NT2/D1 (cell line): ENCODE measurements around the gene CIB4.

ENCODE experiments used
- DNase-seq: peaks from one replicate; pipeline ENCODE4 v3.0.0-alpha.2; 2011; ENCODE audit warnings: low read depth, low spot score
- H3K27me3 ChIP-seq: 2 replicates; pipeline ENCODE4 v1.6.0; 2011; ENCODE audit warnings: mild to moderate bottlenecking; ENCODE audit not compliant: insufficient read length, insufficient read depth
- H3K36me3 ChIP-seq: 2 replicates; pipeline ENCODE4 v1.6.1; 2011; ENCODE audit warnings: mild to moderate bottlenecking, low read length, mixed read lengths; ENCODE audit not compliant: insufficient read depth, insufficient read length
- H3K4me1 ChIP-seq: 2 replicates; pipeline ENCODE4 v1.5.1; 2011; ENCODE audit not compliant: insufficient read depth, insufficient read length
- H3K4me3 ChIP-seq: 2 replicates; pipeline ENCODE4 v1.5.1; 2011; ENCODE audit warnings: low read depth; ENCODE audit not compliant: insufficient read length
- H3K9ac ChIP-seq: 2 replicates; pipeline ENCODE4 v1.6.0; 2011; ENCODE audit warnings: low read depth; ENCODE audit not compliant: insufficient read length
- H3K9me3 ChIP-seq: 2 replicates; pipeline ENCODE4 v1.5.1; 2011; ENCODE audit warnings: mild to moderate bottlenecking, low read length; ENCODE audit not compliant: insufficient read depth
- SUZ12 ChIP-seq: IDR thresholded peaks from 2 replicates; pipeline ENCODE4 v1.6.1; 2011; ENCODE audit not compliant: insufficient read length, insufficient read depth; ENCODE audit errors: extremely low read depth
- YY1 ChIP-seq: IDR thresholded peaks from 2 replicates; pipeline ENCODE4 v1.6.1; 2011; ENCODE audit not compliant: insufficient read length, insufficient read depth
- ZNF274 ChIP-seq: IDR thresholded peaks from 2 replicates; pipeline ENCODE4 v1.6.1; 2011; ENCODE audit warnings: mild to moderate bottlenecking, low read depth, low read length

CIB4 gene

GRCh38 chr2:26618611-26619010 lies 22.6 kb downstream of the CIB4 start:
- no peak for DNase-seq
- H3K9me3 ChIP-seq = no peaks in the 10 kb centered on the region
- H3K4me3 ChIP-seq = no peak overlapping the region
- TF ChIP-seq ZNF274 = no peak
- TF ChIP-seq SUZ12 = no peak
- no peak for TF ChIP-seq YY1
- H3K36me3 ChIP-seq = no peaks in the 10 kb centered on the region
- H3K9ac ChIP-seq = no peak overlapping the region
- H3K4me1 ChIP-seq = peaks cover 18% of the 10 kb centered on the region
- H3K27me3 ChIP-seq = peaks cover 3% of the 10 kb centered on the region

- Histone ChIP-seq H3K27me3 (peaks cover 3% of the 10 kb centered on the region), H3K9me3 (no peaks in the 10 kb centered on the region), H3K36me3 (no peaks in the 10 kb centered on the region), H3K4me3 (no peak overlapping the region), H3K9ac (no peak overlapping the region), H3K4me1 (peaks cover 26% of the 10 kb centered on the region)
- no peak for DNase-seq
- TF ChIP-seq YY1 (no peak), SUZ12 (no peak), ZNF274 (no peak)
Measured at GRCh38 chr2:26617588-26618083, 23.5 kb downstream of the CIB4 start.

GRCh38 chr2:26616706-26617587 lies 24.2 kb downstream of the CIB4 start:
- no peak for DNase-seq
- Histone ChIP-seq H3K4me3 (no peak overlapping the region), H3K9me3 (no peaks in the 10 kb centered on the region), H3K4me1 (peaks cover 29% of the 10 kb centered on the region), H3K9ac (no peak overlapping the region), H3K36me3 (no peaks in the 10 kb centered on the region), H3K27me3 (peaks cover 3% of the 10 kb centered on the region)
- TF ChIP-seq YY1 = no peak
- TF ChIP-seq ZNF274 = no peak
- TF ChIP-seq SUZ12 = no peak

GRCh38 chr2:26615860-26616705 lies 25.1 kb downstream of the CIB4 start:
- no peak overlapping the region for H3K9ac ChIP-seq
- DNase-seq = no peak
- no peaks in the 10 kb centered on the region for H3K9me3 ChIP-seq
- H3K4me1 ChIP-seq = peaks cover 29% of the 10 kb centered on the region
- no peak overlapping the region for H3K4me3 ChIP-seq
- H3K27me3 ChIP-seq = no peaks in the 10 kb centered on the region
- H3K36me3 ChIP-seq = no peaks in the 10 kb centered on the region
- TF ChIP-seq SUZ12 (no peak), YY1 (no peak), ZNF274 (no peak)

GRCh38 chr2:26615336-26615859 lies 25.8 kb downstream of the CIB4 start:
- Histone ChIP-seq H3K27me3 (no peaks in the 10 kb centered on the region), H3K36me3 (no peaks in the 10 kb centered on the region), H3K9ac (no peak overlapping the region), H3K9me3 (no peaks in the 10 kb centered on the region), H3K4me3 (no peak overlapping the region), H3K4me1 (peaks cover 29% of the 10 kb centered on the region)
- DNase-seq = no peak
- TF ChIP-seq SUZ12 = no peak
- TF ChIP-seq ZNF274 = no peak
- TF ChIP-seq YY1 = no peak

GRCh38 chr2:26614216-26615138 lies 26.7 kb downstream of the CIB4 start:
- H3K4me1 ChIP-seq = peaks cover 27% of the 10 kb centered on the region
- H3K9me3 ChIP-seq = no peaks in the 10 kb centered on the region
- TF ChIP-seq ZNF274 (no peak), SUZ12 (no peak), YY1 (no peak)
- no peak overlapping the region for H3K9ac ChIP-seq
- H3K27me3 ChIP-seq = no peaks in the 10 kb centered on the region
- H3K4me3 ChIP-seq = no peak overlapping the region
- H3K36me3 ChIP-seq = no peaks in the 10 kb centered on the region
- DNase-seq = no peak
